GM18868 (cell line): ENCODE data around the gene DPEP2.
"Not testable (repeated sequence)": the region's sequence is repeated elsewhere in the genome, so short reads cannot be mapped to it uniquely, and the experiment has no call there.

Experiments
- ATAC-seq: cut with Tn5 transposase; IDR thresholded peaks from one replicate; pipeline ENCODE4 v1.9.1; 2021; ENCODE audit warnings: mild to moderate bottlenecking, moderate library complexity; ENCODE audit not compliant: unreplicated experiment

The DPEP2 gene

GRCh38 chr16:67998779-67999688 is at the start of gene DPEP2:
TSS of gene DPEP2 (minus strand) at chr16:67999484. CDS start at chr16:67993212, 6,272 bp downstream.
- ATAC-seq, result not testable (repeated sequence)

GRCh38 chr16:68047987-68048386 is 48.7 kb upstream of the DPEP2 start:
- ATAC-seq, result no peak

- no peak for ATAC-seq
These were observed 46.8 kb upstream of the DPEP2 start for GRCh38 chr16:68046106-68046505.

- ATAC-seq, result no peak
These were observed 42.5 kb upstream of the DPEP2 start for GRCh38 chr16:68041783-68042182.

GRCh38 chr16:68040506-68041288 is 41.4 kb upstream of the DPEP2 start:
- ATAC-seq, result peak; percentile 60

- ATAC-seq, result no peak
These were observed 38.7 kb upstream of the DPEP2 start for GRCh38 chr16:68037841-68038597.

- ATAC-seq, result no peak
These were observed 35.9 kb upstream of the DPEP2 start for GRCh38 chr16:68035227-68035626.

GRCh38 chr16:68033101-68033500 is 33.8 kb upstream of the DPEP2 start:
- no peak for ATAC-seq

- ATAC-seq, result no peak
These were observed 32.7 kb upstream of the DPEP2 start for GRCh38 chr16:68031951-68032350.

GRCh38 chr16:68030108-68030507 is 30.8 kb upstream of the DPEP2 start:
- ATAC-seq, result not testable (repeated sequence)

- no peak for ATAC-seq
These were observed 29.7 kb upstream of the DPEP2 start for GRCh38 chr16:68028996-68029395.

- ATAC-seq, result peak; percentile 67
These were observed 23.6 kb upstream of the DPEP2 start, which contains the start of the genes DDX28 and DUS2 for GRCh38 chr16:68022728-68023537. TSS of gene DDX28 (minus strand) at chr16:68023232. CDS start at chr16:68023202, 30 bp downstream. TSS of gene DUS2 (plus strand) at chr16:68023284. CDS start at chr16:68038024, 14,740 bp downstream.

- no peak for ATAC-seq
These were observed 23.0 kb upstream of the DPEP2 start for GRCh38 chr16:68022278-68022727.

- ATAC-seq, result no peak
These were observed 22.2 kb upstream of the DPEP2 start for GRCh38 chr16:68021490-68021889.

GRCh38 chr16:68019167-68019680 is 19.9 kb upstream of the DPEP2 start:
- no peak for ATAC-seq

- ATAC-seq, result no peak
These were observed 16.4 kb upstream of the DPEP2 start, which contains the start of gene DPEP2NB for GRCh38 chr16:68015681-68016080. TSS of gene DPEP2NB (minus strand) at chr16:68015911. CDS start at chr16:68015770, 141 bp downstream.

GRCh38 chr16:68013440-68013839 is 14.2 kb upstream of the DPEP2 start:
- no peak for ATAC-seq

- not testable (repeated sequence) for ATAC-seq
These were observed 10.6 kb upstream of the DPEP2 start for GRCh38 chr16:68009872-68010271.

- ATAC-seq, result no peak
These were observed 10.0 kb upstream of the DPEP2 start for GRCh38 chr16:68009157-68009735.
